ENCODE results near the gene ERC2. TPM values are rescaled to one million over a fixed set of nuclear protein-coding genes. Genes with fewer than 3 reads are reported as not detected.

ERC2 gene
- total and polyA plus RNA-seq, 11 donors = 0.16 to 3.8 (median 1.6) TPM

- intact Hi-C loops (cut with DNase I) = no loop called here
- 62 to 78% (median 65%) methylated on average over 3 of the region's 3 CpGs for WGBS, 4 donors
- H3K4me1 ChIP-seq = no peaks in the 10 kb centered on the region
- DNase-seq (no peak), ATAC-seq (no peak)
- no peaks in the 10 kb centered on the region for H3K9me3 ChIP-seq
- peaks cover 0 to 7% (median 0%) of the 10 kb centered on the region in 9 donors for H3K27me3 ChIP-seq
- TF ChIP-seq CTCF (IDR thresholded peaks at IDR 0.05) (no peak), POLR2A (IDR thresholded peaks at IDR 0.05) (no peak)
- no peak overlapping the region for H3K27ac ChIP-seq
- no peak overlapping the region for H3K4me3 ChIP-seq
- H3K36me3 ChIP-seq = no peaks in the 10 kb centered on the region
These were observed 685.5 kb downstream of the ERC2 start for GRCh38 chr3:55782807-55783206.

GRCh38 chr3:55782351-55782750, 685.9 kb downstream of the ERC2 start:
- H3K27ac ChIP-seq = no peak overlapping the region
- intact Hi-C loops (cut with DNase I) = no loop called here
- 72 to 81% (median 77%) methylated on average over 4 of the region's 4 CpGs for WGBS, 4 donors
- ATAC-seq = no peak
- no peak for TF ChIP-seq CTCF (IDR thresholded peaks at IDR 0.05)
- TF ChIP-seq POLR2A (IDR thresholded peaks at IDR 0.05) = no peak
- no peak for DNase-seq
- H3K4me1 ChIP-seq = no peaks in the 10 kb centered on the region
- no peak overlapping the region for H3K4me3 ChIP-seq
- no peaks in the 10 kb centered on the region for H3K36me3 ChIP-seq
- peaks cover 0 to 7% (median 0%) of the 10 kb centered on the region in 9 donors for H3K27me3 ChIP-seq
- H3K9me3 ChIP-seq = no peaks in the 10 kb centered on the region

- DNase-seq = no peak
- TF ChIP-seq CTCF (IDR thresholded peaks at IDR 0.05) (no peak), POLR2A (IDR thresholded peaks at IDR 0.05) (no peak)
- H3K27ac ChIP-seq = no peak overlapping the region
- no peaks in the 10 kb centered on the region for H3K4me1 ChIP-seq
- 25 to 46% (median 30%) methylated on average over 4 of the region's 4 CpGs for WGBS, 4 donors
- peaks cover 0 to 8% (median 0%) of the 10 kb centered on the region in 9 donors for H3K27me3 ChIP-seq
- no peak for ATAC-seq
- H3K9me3 ChIP-seq = no peaks in the 10 kb centered on the region
- no peaks in the 10 kb centered on the region for H3K36me3 ChIP-seq
- H3K4me3 ChIP-seq = no peak overlapping the region
- intact Hi-C loops (cut with DNase I) = no loop called here
These were observed 687.4 kb downstream of the ERC2 start for GRCh38 chr3:55780913-55781312.

GRCh38 chr3:55779543-55779942, 688.7 kb downstream of the ERC2 start:
- no peak overlapping the region for H3K4me3 ChIP-seq
- peaks cover 0 to 8% (median 0%) of the 10 kb centered on the region in 9 donors for H3K27me3 ChIP-seq
- ATAC-seq (no peak), DNase-seq (no peak)
- no peaks in the 10 kb centered on the region for H3K36me3 ChIP-seq
- no peak for TF ChIP-seq CTCF (IDR thresholded peaks at IDR 0.05)
- no peak for TF ChIP-seq POLR2A (IDR thresholded peaks at IDR 0.05)
- H3K9me3 ChIP-seq = no peaks in the 10 kb centered on the region
- no peaks in the 10 kb centered on the region for H3K4me1 ChIP-seq
- H3K27ac ChIP-seq = no peak overlapping the region
- intact Hi-C loops (cut with DNase I) = loop anchor here in 1 of 10 donors (5.0 kb wide), 1 partner anchor 43 kb away; no protein-coding TSS in a partner anchor
- 70 to 77% (median 72%) methylated on average over 5 of the region's 5 CpGs for WGBS, 4 donors

All from heart left ventricle (tissue), 16 donors.